ENCODE data around the gene TBCEL. TPM values are rescaled to one million over a fixed set of nuclear protein-coding genes. Genes with fewer than 3 reads are reported as not detected.

TBCEL gene
- total RNA-seq, 1 experiment from 2014 or later = 23.2 TPM

DNA sequence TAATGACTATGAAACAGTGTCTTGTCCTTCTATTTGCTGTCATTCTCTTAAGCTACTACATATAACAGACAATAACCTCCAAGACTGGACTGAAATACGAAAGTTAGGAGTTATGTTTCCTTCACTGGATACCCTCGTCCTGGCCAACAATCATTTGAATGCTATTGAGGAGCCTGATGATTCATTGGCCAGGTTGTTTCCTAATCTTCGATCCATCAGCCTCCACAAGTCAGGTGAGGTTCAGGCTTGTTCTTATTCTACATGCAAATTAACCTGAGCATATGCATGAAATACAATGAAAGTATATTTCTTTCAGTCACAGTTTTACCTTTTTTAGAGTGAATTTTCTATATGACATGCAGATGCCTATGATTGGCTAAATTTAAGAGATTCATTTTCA, 31.2 kb downstream of the TBCEL start:
- intact Hi-C loops (cut with micrococcal nuclease; ENCODE audit: unreplicated experiment) = no loop called here
- Histone ChIP-seq H3K36me3 (ENCODE audit: control insufficient read depth, insufficient read depth, low read length) (peaks cover 15% of the 10 kb centered on the region), H3K4me3 (ENCODE audit: low read depth in 2 of 2, low read length in 2 of 2) (no peak overlapping the region), H3K27me3 (ENCODE audit: control insufficient read depth, insufficient read depth, low read length) (no peaks in the 10 kb centered on the region), H3K4me1 (ENCODE audit: control insufficient read depth, insufficient read depth, low read length) (no peaks in the 10 kb centered on the region), H3K27ac (ENCODE audit: low read length) (no peak overlapping the region), H3K9me3 (ENCODE audit: control insufficient read depth, insufficient read depth, low read depth, low read length) (no peaks in the 10 kb centered on the region)
- ATAC-seq (no peak), DNase-seq (ENCODE audit: low read depth, low spot score) (no peak)
- POLR2A ChIA-PET = no interaction called here
- BruUV-seq (replicated peaks) = no TSS peak
- CTCF ChIA-PET = no interaction called here
- TF ChIP-seq SIN3A (IDR thresholded peaks at IDR 0.05; ENCODE audit: borderline replicate concordance, insufficient read depth, low read depth, low read length) (no peak), POLR2AphosphoS5 (IDR thresholded peaks at IDR 0.05; ENCODE audit: low read depth, low read length) (no peak), TCF7L2 (IDR thresholded peaks at IDR 0.05; ENCODE audit: low read depth, low read length) (no peak)
- TF ChIP-seq, protein P1, sequence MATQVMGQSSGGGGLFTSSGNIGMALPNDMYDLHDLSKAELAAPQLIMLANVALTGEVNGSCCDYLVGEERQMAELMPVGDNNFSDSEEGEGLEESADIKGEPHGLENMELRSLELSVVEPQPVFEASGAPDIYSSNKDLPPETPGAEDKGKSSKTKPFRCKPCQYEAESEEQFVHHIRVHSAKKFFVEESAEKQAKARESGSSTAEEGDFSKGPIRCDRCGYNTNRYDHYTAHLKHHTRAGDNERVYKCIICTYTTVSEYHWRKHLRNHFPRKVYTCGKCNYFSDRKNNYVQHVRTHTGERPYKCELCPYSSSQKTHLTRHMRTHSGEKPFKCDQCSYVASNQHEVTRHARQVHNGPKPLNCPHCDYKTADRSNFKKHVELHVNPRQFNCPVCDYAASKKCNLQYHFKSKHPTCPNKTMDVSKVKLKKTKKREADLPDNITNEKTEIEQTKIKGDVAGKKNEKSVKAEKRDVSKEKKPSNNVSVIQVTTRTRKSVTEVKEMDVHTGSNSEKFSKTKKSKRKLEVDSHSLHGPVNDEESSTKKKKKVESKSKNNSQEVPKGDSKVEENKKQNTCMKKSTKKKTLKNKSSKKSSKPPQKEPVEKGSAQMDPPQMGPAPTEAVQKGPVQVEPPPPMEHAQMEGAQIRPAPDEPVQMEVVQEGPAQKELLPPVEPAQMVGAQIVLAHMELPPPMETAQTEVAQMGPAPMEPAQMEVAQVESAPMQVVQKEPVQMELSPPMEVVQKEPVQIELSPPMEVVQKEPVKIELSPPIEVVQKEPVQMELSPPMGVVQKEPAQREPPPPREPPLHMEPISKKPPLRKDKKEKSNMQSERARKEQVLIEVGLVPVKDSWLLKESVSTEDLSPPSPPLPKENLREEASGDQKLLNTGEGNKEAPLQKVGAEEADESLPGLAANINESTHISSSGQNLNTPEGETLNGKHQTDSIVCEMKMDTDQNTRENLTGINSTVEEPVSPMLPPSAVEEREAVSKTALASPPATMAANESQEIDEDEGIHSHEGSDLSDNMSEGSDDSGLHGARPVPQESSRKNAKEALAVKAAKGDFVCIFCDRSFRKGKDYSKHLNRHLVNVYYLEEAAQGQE (IDR thresholded peaks at IDR 0.05; ENCODE audit: insufficient read depth in 1 of 2, low read depth in 2 of 2, low read length in 1 of 2) = no peak
- TF ChIP-seq, protein P2, sequence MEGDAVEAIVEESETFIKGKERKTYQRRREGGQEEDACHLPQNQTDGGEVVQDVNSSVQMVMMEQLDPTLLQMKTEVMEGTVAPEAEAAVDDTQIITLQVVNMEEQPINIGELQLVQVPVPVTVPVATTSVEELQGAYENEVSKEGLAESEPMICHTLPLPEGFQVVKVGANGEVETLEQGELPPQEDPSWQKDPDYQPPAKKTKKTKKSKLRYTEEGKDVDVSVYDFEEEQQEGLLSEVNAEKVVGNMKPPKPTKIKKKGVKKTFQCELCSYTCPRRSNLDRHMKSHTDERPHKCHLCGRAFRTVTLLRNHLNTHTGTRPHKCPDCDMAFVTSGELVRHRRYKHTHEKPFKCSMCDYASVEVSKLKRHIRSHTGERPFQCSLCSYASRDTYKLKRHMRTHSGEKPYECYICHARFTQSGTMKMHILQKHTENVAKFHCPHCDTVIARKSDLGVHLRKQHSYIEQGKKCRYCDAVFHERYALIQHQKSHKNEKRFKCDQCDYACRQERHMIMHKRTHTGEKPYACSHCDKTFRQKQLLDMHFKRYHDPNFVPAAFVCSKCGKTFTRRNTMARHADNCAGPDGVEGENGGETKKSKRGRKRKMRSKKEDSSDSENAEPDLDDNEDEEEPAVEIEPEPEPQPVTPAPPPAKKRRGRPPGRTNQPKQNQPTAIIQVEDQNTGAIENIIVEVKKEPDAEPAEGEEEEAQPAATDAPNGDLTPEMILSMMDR (IDR thresholded peaks at IDR 0.05) = no peak
- in situ Hi-C loops (cut with HindIII; ENCODE audit: low pct_unique_long_range_greater_than_20kb, low sequenced_read_pairs) = no loop called here

DNA sequence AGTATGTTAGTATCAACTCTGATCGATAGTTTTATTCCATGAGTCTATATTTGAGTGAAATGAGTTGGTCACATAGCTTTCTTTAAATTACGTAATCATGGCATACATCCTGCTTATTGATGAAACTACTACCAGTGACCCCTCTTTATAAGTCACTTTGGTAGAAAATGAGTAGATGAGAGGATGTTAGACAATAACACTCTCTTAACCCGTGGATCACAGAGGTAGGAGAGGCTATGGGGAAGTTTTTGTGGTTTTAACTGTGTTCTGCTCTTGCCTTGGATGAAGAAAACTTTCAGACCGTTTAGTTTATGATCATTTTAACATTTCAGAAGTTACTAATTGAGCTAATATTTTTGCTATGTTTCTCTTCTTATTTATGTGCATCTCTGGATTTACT, 34.0 kb downstream of the TBCEL start:
- CTCF ChIA-PET = no interaction called here
- POLR2A ChIA-PET = no interaction called here
- ATAC-seq = no peak
- in situ Hi-C loops (cut with HindIII; ENCODE audit: low pct_unique_long_range_greater_than_20kb, low sequenced_read_pairs) = no loop called here
- no peaks in the 10 kb centered on the region for H3K27me3 ChIP-seq (ENCODE audit: control insufficient read depth, insufficient read depth, low read length)
- no TSS peak for BruUV-seq (replicated peaks)
- H3K36me3 ChIP-seq (ENCODE audit: control insufficient read depth, insufficient read depth, low read length) = peaks cover 21% of the 10 kb centered on the region
- H3K4me1 ChIP-seq (ENCODE audit: control insufficient read depth, insufficient read depth, low read length) = no peaks in the 10 kb centered on the region
- intact Hi-C loops (cut with micrococcal nuclease; ENCODE audit: unreplicated experiment) = no loop called here
- TF ChIP-seq SIN3A (IDR thresholded peaks at IDR 0.05; ENCODE audit: borderline replicate concordance, insufficient read depth, low read depth, low read length) = no peak
- TF ChIP-seq, protein P2 (IDR thresholded peaks at IDR 0.05) = no peak
- no peak for TF ChIP-seq TCF7L2 (IDR thresholded peaks at IDR 0.05; ENCODE audit: low read depth, low read length)
- TF ChIP-seq POLR2AphosphoS5 (IDR thresholded peaks at IDR 0.05; ENCODE audit: low read depth, low read length) = no peak
- TF ChIP-seq, protein P1 (IDR thresholded peaks at IDR 0.05; ENCODE audit: insufficient read depth in 1 of 2, low read depth in 2 of 2, low read length in 1 of 2) = no peak
- H3K4me3 ChIP-seq (ENCODE audit: low read depth in 2 of 2, low read length in 2 of 2) = no peak overlapping the region
- no peaks in the 10 kb centered on the region for H3K9me3 ChIP-seq (ENCODE audit: control insufficient read depth, insufficient read depth, low read depth, low read length)
- no peak overlapping the region for H3K27ac ChIP-seq (ENCODE audit: low read length)
- DNase-seq (ENCODE audit: low read depth, low spot score) = no peak

All from Panc1 (cell line).